Measurements from ENCODE around the gene MFRP.

Gene MFRP

DNA sequence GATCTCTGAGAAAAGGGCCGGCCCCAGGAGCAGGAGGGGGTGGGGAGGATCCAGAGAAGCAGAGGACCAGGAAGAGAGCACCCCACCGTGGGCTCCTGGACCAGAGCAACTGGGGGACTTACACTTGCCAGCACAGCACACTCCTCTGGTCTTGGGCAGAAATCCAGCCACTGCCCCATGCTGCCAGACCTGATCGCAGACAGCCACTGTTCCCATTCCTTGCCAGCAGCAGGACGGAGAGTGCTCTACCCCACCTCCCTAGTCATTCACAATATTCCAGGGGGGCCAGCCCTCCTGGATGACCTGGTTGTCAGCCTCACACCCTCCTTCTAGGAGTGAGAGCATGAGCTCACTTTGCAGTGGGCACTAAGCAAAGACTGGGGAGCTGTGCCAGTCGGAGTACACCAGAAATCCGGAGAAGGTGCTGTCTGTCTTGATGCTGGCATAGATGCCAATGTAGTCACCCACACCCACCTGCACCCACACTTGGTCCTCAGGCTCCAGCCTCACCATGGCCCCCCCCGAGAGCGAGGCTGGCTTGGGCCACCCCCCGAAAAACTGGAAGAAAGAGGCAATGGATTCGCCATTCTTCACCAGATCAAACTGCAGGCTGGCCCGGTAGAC is 7.4 kb downstream of the MFRP start:
- TF ChIP-seq, protein P1, sequence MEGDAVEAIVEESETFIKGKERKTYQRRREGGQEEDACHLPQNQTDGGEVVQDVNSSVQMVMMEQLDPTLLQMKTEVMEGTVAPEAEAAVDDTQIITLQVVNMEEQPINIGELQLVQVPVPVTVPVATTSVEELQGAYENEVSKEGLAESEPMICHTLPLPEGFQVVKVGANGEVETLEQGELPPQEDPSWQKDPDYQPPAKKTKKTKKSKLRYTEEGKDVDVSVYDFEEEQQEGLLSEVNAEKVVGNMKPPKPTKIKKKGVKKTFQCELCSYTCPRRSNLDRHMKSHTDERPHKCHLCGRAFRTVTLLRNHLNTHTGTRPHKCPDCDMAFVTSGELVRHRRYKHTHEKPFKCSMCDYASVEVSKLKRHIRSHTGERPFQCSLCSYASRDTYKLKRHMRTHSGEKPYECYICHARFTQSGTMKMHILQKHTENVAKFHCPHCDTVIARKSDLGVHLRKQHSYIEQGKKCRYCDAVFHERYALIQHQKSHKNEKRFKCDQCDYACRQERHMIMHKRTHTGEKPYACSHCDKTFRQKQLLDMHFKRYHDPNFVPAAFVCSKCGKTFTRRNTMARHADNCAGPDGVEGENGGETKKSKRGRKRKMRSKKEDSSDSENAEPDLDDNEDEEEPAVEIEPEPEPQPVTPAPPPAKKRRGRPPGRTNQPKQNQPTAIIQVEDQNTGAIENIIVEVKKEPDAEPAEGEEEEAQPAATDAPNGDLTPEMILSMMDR (conservative IDR thresholded peaks at IDR 0.05; ENCODE audit: low read depth, low read length): no peak
- peak overlapping the region; percentile 44 for H3K4me3 ChIP-seq (ENCODE audit: low read depth, low read length)
- no peak for DNase-seq (ENCODE audit: low read depth)

DNA sequence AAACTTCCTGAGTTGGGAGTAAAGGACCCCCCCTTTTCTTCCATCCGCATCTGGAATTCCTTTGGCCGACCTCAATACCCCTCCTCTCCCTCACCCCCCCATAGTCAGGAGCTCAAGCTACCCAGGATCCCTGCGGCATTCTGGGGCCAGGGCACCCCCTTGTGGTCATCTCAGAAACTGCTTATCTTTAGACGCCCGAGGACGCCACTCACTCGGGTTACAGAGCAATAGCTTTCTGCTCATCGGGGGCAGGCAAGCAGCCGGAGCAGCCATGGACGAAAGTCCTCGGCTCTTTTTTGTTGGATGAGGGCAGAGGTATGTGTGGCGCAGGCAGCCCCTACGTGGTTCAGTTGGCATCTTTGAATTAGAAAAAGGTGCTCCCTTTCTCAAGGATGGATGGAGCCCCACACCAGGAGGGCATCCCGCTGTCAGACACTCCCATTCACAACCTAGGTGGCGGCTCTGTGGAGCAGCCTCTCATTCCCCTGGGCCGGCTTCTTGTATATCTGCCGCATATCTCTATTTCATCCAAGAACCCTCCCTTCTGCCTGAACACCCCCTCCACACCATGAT is 8.1 kb downstream of the MFRP start:
- DNase-seq (ENCODE audit: low read depth): peak; percentile 76
- TF ChIP-seq, protein P1 (conservative IDR thresholded peaks at IDR 0.05; ENCODE audit: low read depth, low read length): peak; percentile 87
- no peak overlapping the region for H3K4me3 ChIP-seq (ENCODE audit: low read depth, low read length)

DNA sequence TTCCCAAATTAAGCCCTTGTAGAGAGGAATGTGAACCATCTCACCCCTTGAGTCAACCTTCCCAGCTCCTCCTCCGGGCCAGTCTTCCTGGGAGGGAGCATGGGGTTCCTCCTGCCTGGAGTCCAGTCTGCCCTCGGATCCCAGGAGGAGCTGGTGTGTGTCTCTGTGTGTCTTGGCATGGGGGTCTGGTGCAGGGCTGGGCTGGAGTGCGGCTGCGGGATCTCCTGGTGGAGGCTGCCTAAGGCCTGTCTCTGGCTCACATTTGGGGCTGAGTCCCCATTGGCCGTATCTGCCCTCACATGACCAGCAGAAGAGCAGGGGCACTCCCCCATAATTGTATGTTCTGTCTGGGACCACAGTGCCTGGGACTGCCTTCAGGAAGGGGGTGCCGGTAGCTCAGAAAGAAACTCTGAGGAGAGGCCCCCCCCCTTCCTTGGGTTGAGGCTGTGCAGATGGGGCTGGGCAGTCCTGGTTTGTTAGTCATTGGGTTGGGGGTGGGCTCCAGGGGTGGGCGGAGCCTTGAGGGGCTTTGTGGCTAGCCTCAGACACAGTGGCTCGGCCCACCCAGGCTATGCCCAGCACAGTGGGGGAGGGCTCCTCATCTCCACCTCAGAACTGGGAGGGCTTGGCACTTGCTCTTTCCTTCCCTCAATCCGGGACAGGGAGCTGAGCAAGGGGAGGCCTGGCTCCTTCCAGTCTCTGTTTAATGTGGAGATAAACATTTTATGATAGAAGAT is 8.8 kb downstream of the MFRP start:
- TF ChIP-seq, protein P1 (conservative IDR thresholded peaks at IDR 0.05; ENCODE audit: low read depth, low read length): no peak
- H3K4me3 ChIP-seq (ENCODE audit: low read depth, low read length): no peak overlapping the region
- DNase-seq (ENCODE audit: low read depth): no peak

DNA sequence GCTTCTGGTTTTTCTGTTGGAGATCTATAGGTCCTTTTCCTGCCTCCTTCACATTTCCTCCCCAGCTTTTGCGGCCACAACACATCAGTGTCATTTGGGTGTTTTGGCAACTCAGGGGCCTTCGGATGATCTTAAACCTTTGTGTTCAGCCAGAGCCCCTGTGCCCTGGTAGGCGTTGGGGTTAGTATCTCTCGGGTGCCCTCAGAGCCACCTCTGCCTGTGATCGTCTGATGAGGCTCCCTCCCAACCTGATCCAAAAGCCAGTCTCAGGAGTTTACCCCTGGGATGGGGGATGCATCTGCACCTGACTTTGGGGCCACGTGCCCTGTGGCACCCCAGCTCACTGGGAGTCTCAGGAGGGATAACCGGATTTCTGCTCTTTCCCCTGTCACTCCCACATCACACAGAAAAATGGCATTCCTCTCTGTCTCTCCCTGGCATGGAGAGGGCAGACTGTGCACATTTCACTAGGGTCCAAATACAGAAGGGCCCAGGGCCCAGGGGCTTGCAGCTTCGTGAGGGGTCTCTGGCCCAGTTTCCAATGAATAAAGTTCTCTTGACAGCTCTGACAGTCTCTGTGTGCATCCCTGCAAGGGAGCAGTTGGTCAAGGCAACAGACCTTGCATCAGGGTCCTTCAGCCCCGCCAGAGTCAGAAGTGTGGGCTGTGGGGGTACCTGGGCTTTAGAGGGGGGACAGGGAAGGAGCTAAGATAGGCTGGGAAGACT is 9.6 kb downstream of the MFRP start:
- no peak for DNase-seq (ENCODE audit: low read depth)
- no peak overlapping the region for H3K4me3 ChIP-seq (ENCODE audit: low read depth, low read length)
- TF ChIP-seq, protein P1 (conservative IDR thresholded peaks at IDR 0.05; ENCODE audit: low read depth, low read length): no peak

DNA sequence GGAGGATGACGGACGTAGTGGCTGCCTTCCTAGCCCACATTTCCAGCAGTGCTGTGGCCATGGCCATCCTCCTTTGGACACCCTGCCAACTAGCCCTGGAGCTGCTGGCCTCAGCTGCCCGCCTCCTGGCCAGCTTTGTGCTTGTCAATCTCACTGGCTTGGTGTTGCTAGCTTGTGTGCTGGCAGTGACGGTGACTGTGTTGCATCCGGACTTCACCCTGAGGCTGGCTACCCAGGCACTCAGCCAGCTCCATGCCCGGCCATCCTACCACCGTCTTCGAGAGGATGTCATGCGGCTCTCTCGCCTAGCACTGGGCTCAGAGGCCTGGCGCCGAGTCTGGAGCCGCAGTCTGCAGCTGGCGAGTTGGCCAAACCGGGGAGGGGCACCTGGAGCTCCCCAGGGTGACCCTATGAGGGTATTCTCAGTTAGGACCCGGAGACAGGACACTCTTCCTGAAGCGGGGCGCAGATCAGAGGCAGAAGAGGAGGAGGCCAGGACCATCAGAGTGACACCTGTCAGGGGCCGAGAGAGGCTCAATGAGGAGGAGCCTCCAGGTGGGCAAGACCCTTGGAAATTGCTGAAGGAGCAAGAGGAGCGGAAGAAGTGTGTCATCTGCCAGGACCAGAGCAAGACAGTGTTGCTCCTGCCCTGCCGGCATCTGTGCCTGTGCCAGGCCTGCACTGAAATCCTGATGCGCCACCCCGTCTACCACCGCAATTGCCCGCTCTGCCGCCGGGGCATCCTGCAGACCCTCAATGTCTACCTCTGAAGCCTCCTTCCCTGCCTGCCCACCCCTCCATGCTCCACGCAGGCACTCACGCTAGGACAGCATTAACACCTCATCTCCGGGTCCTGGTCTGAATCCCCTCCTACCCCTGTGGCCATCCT is 10.6 kb downstream of the MFRP start:
- TF ChIP-seq, protein P1 (conservative IDR thresholded peaks at IDR 0.05; ENCODE audit: low read depth, low read length): no peak
- no peak overlapping the region for H3K4me3 ChIP-seq (ENCODE audit: low read depth, low read length)
- no peak for DNase-seq (ENCODE audit: low read depth)

DNA sequence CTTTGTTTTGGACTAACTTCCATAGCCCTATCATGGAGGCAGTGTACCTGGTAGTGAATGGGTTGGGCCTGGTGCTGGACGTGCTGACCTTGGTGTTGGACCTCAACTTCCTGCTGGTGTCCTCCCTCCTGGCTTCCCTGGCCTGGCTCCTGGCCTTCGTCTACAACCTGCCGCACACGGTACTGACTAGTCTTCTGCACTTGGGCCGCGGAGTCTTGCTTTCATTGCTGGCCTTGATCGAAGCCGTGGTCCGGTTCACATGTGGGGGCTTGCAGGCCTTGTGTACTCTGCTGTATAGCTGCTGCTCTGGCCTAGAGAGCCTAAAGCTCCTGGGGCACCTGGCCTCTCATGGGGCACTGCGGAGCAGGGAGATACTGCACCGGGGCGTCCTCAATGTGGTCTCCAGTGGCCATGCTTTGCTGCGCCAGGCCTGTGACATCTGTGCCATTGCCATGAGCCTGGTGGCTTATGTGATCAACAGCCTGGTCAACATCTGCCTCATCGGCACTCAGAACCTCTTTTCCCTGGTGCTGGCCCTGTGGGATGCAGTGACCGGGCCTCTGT is 11.3 kb downstream of the MFRP start:
- TF ChIP-seq, protein P1 (conservative IDR thresholded peaks at IDR 0.05; ENCODE audit: low read depth, low read length): no peak
- DNase-seq (ENCODE audit: low read depth): no peak
- H3K4me3 ChIP-seq (ENCODE audit: low read depth, low read length): peak overlapping the region; percentile 86
